PC-3 (cell line): ENCODE measurements around the gene DIP2C.

Experiments
- CTCF ChIP-seq: fragments of 300-600 bp; sonication (generic); conservative IDR thresholded peaks from 2 replicates; pipeline ENCODE4 v1.5.1; 2017; ENCODE audit warnings: antibody characterized with exemption, low read depth, mild to moderate bottlenecking, low read length
- EZH2 ChIP-seq: fragments of 300-600 bp; sonication (generic); IDR thresholded peaks from one replicate; pipeline ENCODE4 v1.6.1; 2017; ENCODE audit warnings: antibody characterized with exemption, mild to moderate bottlenecking, low read length; ENCODE audit not compliant: unreplicated experiment
- EZH2phosphoT487 ChIP-seq: fragments of 300-600 bp; sonication (generic); IDR thresholded peaks from 2 replicates; pipeline ENCODE4 v1.6.1; 2018; ENCODE audit warnings: mild to moderate bottlenecking, antibody characterized with exemption, low read length, borderline replicate concordance

DNA sequence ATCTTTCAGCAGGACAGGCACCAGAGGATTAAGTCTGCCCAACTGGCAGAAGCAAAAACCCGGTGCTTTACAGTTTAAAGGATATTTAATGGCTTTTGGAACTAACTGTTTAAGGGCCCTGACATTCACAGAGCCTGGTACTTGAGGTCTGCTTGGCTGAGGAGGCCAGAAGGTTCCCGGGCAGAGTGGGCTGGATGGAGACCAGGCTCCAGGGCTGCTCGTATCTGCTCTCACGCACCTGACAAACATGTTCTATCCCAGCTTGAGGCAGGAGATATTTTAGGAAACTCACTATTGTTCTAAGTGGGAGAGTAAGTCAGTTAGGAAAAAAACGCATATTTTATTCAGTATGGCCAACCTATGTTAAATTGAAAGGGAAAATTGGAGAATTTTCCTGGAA, 410.8 kb downstream of the DIP2C start:
- TF ChIP-seq EZH2: no peak
- TF ChIP-seq CTCF: no peak
- TF ChIP-seq EZH2phosphoT487: no peak
